Common myeloid progenitor, CD34-positive (primary cell): Measurements from ENCODE around the gene ENPP6.

Experiments
- CTCF ChIA-PET: fragments of 350-600 bp; sonication (Branson Sonifier 250); formaldehyde crosslinking; loops from one replicate; lab custom pipeline; 2021; ENCODE audit warnings: antibody characterized with exemption; lab: Charles Lee
- POLR2A ChIA-PET: fragments of 350-600 bp; sonication (Branson Sonifier 250); formaldehyde crosslinking; loops from one replicate; lab custom pipeline; 2021; ENCODE audit warnings: antibody characterized with exemption; lab: Charles Lee
- DNase-seq, 3 donors: peaks; one replicate each; pipeline versions ENCODE4 v3.0.0 to v3.0.0-alpha.2; 2013
- H3K27ac ChIP-seq, 2 experiments: 1 replicate in 1 of 2; 2 replicates in 1 of 2; pipeline ENCODE4 v1.7.0; 2013; ENCODE audit warnings: inconsistent platforms in 2 of 2, low read length in 2 of 2, mild to moderate bottlenecking in 2 of 2, low read depth in 1 of 2, moderate library complexity in 1 of 2; ENCODE audit not compliant: severe bottlenecking in 2 of 2, insufficient read depth in 1 of 2, poor library complexity in 1 of 2
- H3K27me3 ChIP-seq, 5 experiments: replicated peaks in 2 of 5; 1 replicate in 3 of 5; 2 replicates in 2 of 5; pipeline versions ENCODE4 v1.6.1 to v1.7.0; 2013; ENCODE audit warnings: low read length in 4 of 5, mild to moderate bottlenecking in 2 of 5, moderate library complexity in 2 of 5, inconsistent platforms in 1 of 5; ENCODE audit not compliant: insufficient read depth in 5 of 5, control insufficient read depth in 4 of 5
- H3K36me3 ChIP-seq, 4 experiments: 1 replicate in 2 of 4; 2 replicates in 2 of 4; pipeline versions ENCODE4 v1.6.1 to v1.7.0; 2013; ENCODE audit warnings: low read length in 3 of 4, control low read depth in 1 of 4, mild to moderate bottlenecking in 1 of 4; ENCODE audit not compliant: control insufficient read depth in 4 of 4, insufficient read depth in 4 of 4
- H3K4me1 ChIP-seq, 4 experiments: 1 replicate in 3 of 4; 2 replicates in 1 of 4; pipeline versions ENCODE4 v1.6.1 to v1.7.1; 2013; ENCODE audit warnings: low read length in 3 of 4, mild to moderate bottlenecking in 3 of 4, control low read depth in 1 of 4, inconsistent platforms in 1 of 4, moderate library complexity in 1 of 4; ENCODE audit not compliant: control insufficient read depth in 4 of 4, insufficient read depth in 4 of 4; ENCODE audit errors: control extremely low read depth in 1 of 4
- H3K4me3 ChIP-seq, 7 experiments: 1 replicate in 4 of 7; 2 replicates in 3 of 7; pipeline versions ENCODE4 v1.5.1 to v1.7.0; 2013; ENCODE audit warnings: mild to moderate bottlenecking in 7 of 7, low read length in 6 of 7, moderate library complexity in 6 of 7, inconsistent platforms in 2 of 7, low read depth in 2 of 7, control low read depth in 1 of 7; ENCODE audit not compliant: insufficient read depth in 4 of 7, control insufficient read depth in 1 of 7; ENCODE audit errors: extremely low read depth in 1 of 7
- H3K9me3 ChIP-seq, 5 experiments: 1 replicate in 4 of 5; 2 replicates in 1 of 5; pipeline versions ENCODE4 v1.6.1 to v1.7.1; 2013; ENCODE audit warnings: low read length in 4 of 5, mild to moderate bottlenecking in 2 of 5, inconsistent platforms in 1 of 5, low read depth in 1 of 5, moderate library complexity in 1 of 5; ENCODE audit not compliant: control insufficient read depth in 4 of 5, insufficient read depth in 2 of 5; ENCODE audit errors: control extremely low read depth in 1 of 5
- WGBS: methylation state at CpG from one replicate; pipeline ENCODE4 v1.1.5; 2013; ENCODE audit not compliant: insufficient coverage; 5-methylcytosine and 5-hydroxymethylcytosine counted together

Gene ENPP6

DNA sequence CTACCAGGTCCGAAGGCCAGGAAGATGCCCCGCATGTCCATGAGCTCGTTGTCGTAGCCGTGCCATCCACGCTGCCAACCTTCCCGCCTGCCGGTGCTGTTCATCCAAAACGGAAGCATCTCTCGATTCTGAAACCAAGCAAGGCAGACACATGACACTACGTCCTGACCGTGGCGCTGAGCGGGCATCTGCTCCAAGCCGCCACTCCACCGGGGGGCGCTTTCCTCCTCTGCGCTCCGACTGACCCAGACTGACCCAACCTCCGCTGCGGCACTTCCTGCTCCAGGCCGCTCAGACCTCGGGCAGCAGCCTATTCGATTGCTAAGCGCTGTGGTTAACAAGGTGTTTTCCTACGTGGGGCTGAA lies 120.5 kb downstream of the ENPP6 start:
- Histone ChIP-seq H3K36me3 (no peaks in the 10 kb centered on the region), H3K27ac (no peak overlapping the region), H3K4me1 (peaks cover 0 to 10% (median 0%) of the 10 kb centered on the region in 4 experiments), H3K9me3 (no peaks in the 10 kb centered on the region), H3K4me3 (peak overlapping the region in 5 of 7 experiments; percentile 35 to 74 (median 57)), H3K27me3 (peaks cover 0 to 4% (median 0%) of the 10 kb centered on the region in 5 experiments)
- 31% methylated on average over 23 of the region's 26 CpGs for WGBS
- DNase-seq: peak; percentile 4 to 62 (median 54)
- ChIA-PET CTCF (interaction anchor here (1.0 to 1.5 kb wide), 5 partner anchors 14 to 256 kb away, joined by 3 to 5 read pairs (median 3); no protein-coding TSS in a partner anchor), POLR2A (no interaction called here)

DNA sequence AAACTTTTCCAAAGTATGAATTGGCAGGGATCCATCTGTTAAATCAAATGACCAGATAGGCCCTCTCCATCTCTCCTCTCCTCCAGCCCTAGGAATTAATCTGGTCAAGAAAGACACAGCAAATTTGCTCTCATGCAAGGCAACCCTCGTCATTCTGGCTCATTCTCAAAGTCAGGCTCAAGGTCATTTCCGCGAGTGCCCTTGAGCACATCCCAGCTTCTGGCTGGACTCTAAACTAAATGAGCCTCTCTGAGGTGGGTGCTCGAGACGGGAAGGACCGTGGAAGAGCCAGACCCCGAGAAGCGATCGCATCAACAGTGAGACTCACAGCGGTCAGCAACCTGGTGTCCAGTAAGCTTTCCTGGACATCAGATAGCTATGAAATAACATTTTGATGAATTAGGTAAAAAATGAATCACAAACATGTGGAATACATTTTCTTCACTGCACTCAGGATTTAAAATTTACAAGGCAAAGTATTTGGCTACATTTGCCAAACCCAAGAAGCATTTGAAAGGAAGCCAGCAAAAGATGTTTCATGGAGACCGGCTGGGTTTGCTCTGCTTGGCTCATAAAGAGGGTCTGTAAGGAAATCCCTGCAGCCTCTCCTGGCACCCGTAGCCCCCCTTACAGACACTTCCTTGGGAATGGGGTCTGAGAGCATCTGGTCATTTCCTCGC lies 121.0 kb downstream of the ENPP6 start:
- Histone ChIP-seq H3K36me3 (no peaks in the 10 kb centered on the region), H3K27ac (no peak overlapping the region), H3K4me3 (peak overlapping the region in 4 of 7 experiments; percentile 46 to 74 (median 58)), H3K27me3 (peaks cover 0 to 4% (median 0%) of the 10 kb centered on the region in 5 experiments), H3K9me3 (no peaks in the 10 kb centered on the region), H3K4me1 (peaks cover 0 to 10% (median 0%) of the 10 kb centered on the region in 4 experiments)
- no peak for DNase-seq
- POLR2A ChIA-PET: no interaction called here
- CTCF ChIA-PET: interaction anchor here (1.2 to 1.3 kb wide), 3 partner anchors 14 to 255 kb away, joined by 3 to 5 read pairs (median 3); no protein-coding TSS in a partner anchor
- 89% methylated on average over 8 of the region's 13 CpGs for WGBS

DNA sequence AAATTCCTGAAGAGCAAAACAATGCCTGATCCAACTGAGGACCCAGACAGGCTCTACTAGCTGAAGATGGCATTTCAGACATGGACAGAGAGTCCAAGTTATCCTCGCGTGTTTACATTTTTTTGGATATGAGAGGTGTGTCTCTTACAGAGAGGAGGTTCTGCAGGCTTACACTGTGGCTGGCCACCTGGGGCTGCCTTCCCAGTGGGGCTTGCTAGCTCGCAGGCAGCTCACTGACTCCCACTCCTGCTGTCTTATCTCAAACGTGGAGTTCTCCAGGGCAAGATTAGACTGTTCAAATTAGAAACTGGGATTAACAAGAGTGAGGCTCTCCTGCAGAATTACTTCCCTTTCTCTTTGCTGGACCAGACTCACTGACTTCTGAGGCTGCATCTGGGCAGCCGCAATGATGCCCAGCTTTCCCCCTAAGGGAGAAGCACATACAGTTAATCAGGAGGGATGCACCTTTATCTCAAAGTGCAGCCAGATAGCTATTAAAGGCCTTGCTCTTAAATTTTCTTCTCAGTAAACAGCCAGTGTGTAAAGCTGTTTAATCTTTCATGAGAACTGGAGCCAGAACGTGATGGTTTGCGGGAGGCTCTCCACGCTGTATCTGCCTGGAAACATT lies 123.0 kb downstream of the ENPP6 start:
- POLR2A ChIA-PET: no interaction called here
- H3K4me1 ChIP-seq: peaks cover 0 to 10% (median 0%) of the 10 kb centered on the region in 4 experiments
- no peak overlapping the region for H3K4me3 ChIP-seq
- H3K27me3 ChIP-seq: peaks cover 0 to 4% (median 0%) of the 10 kb centered on the region in 5 experiments
- H3K9me3 ChIP-seq: no peaks in the 10 kb centered on the region
- WGBS: 80% methylated on average over 6 of the region's 8 CpGs
- H3K36me3 ChIP-seq: no peaks in the 10 kb centered on the region
- no peak for DNase-seq
- no peak overlapping the region for H3K27ac ChIP-seq
- CTCF ChIA-PET: no interaction called here

DNA sequence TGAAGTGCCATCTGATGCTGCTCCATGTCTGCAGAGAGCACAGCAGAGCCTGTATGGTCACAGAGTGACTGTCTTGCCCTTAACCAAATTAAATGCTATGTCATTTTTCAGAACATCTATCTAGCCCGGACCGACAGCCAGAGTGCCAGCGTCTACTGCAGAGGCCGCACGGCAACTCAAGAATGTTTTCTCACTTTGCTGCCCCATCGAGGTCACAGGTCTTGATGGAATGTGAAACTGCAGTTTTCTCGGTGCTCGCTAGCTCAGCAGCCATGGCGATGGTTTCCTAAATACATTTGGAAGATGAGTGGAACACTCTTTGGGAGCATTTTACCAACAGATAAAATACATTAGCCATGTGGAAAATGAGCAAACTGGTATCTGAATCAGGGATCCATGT lies 125.7 kb downstream of the ENPP6 start:
- Histone ChIP-seq H3K4me3 (no peak overlapping the region), H3K36me3 (no peaks in the 10 kb centered on the region), H3K27ac (no peak overlapping the region), H3K4me1 (peaks cover 0 to under 1% (median 0%) of the 10 kb centered on the region in 4 experiments), H3K27me3 (no peaks in the 10 kb centered on the region), H3K9me3 (no peaks in the 10 kb centered on the region)
- no peak for DNase-seq
- WGBS: 96% methylated on average over 8 of the region's 9 CpGs
- ChIA-PET POLR2A (no interaction called here), CTCF (no interaction called here)

DNA sequence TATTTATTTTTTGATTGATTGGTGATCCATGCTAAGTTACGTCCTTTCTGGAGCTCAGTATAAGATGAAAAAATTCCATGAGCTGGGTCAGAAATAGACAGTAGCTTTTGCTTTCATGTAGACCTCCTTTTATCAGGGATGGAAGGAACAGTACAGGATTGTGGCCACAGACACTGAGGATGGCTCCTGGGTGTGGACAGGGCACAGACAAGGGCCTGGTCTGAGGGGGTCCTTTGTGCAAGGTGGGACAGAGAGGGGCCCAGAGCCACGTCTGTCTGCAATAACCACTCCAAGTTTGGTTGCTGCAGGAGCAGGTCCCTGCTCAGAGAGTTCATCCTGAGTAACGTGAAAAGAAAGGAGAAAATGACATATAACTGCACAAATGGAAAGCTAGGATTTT lies 127.1 kb downstream of the ENPP6 start:
- H3K4me1 ChIP-seq: peaks cover 0 to 3% (median 0%) of the 10 kb centered on the region in 4 experiments
- no peaks in the 10 kb centered on the region for H3K36me3 ChIP-seq
- H3K9me3 ChIP-seq: no peaks in the 10 kb centered on the region
- no peaks in the 10 kb centered on the region for H3K27me3 ChIP-seq
- DNase-seq: no peak
- no peak overlapping the region for H3K4me3 ChIP-seq
- H3K27ac ChIP-seq: no peak overlapping the region
- ChIA-PET POLR2A (no interaction called here), CTCF (interaction anchor here (1.0 kb wide), 1 partner anchor 18 kb away, joined by 3 read pairs; no protein-coding TSS in a partner anchor)
- WGBS: 100% methylated on average over 3 of the region's 3 CpGs

DNA sequence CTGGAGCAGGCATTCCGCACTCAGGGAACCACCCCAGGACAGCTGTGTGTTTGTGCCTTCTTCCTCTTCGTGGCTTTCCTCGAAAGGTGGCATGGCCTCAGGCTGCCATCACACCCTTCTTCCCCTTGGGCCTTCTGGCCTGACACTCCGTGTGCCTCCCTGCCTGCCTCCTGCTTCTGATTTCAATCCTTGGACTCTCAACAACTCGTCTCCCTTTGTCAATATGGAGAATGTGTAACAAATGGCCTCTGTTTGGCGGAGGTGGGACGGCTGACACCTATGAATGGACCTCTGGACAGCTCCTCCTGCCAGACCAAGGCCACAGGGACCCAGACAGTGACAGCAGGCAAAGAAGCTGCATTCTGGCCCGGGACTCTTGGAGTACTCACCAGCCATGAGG lies 137.0 kb downstream of the ENPP6 start:
- no peak overlapping the region for H3K27ac ChIP-seq
- WGBS: 63% methylated on average over 6 of the region's 8 CpGs
- POLR2A ChIA-PET: no interaction called here
- CTCF ChIA-PET: no interaction called here
- H3K36me3 ChIP-seq: no peaks in the 10 kb centered on the region
- peaks cover 0 to under 1% (median 0%) of the 10 kb centered on the region in 4 experiments for H3K4me1 ChIP-seq
- H3K9me3 ChIP-seq: peaks cover 0 to 2% (median 0%) of the 10 kb centered on the region in 5 experiments
- DNase-seq: no peak
- H3K4me3 ChIP-seq: no peak overlapping the region
- no peaks in the 10 kb centered on the region for H3K27me3 ChIP-seq
